NCI-H1417 (cell line): ENCODE measurements around the gene TMSB10.
A peak's percentile ranks its signal among the peaks of the same experiment; 100 is the strongest.
"Not testable (repeated sequence)": the region's sequence is repeated elsewhere in the genome, so short reads cannot be mapped to it uniquely, and the experiment has no call there.

Experiments used
- DNase-seq, 3 experiments: peaks; one replicate each; lab custom pipeline; 2025; lab: John Stamatoyannopoulos, UW

Gene TMSB10

GRCh38 chr2:84905181-84906107 is at the start of gene TMSB10:
Gene TMSB10 (plus strand): TSS chr2:84905656.
- DNase-seq, result peak; percentile 73 to 83 (median 79)

- no peak for DNase-seq
Measured at GRCh38 chr2:84855731-84856130, 49.7 kb upstream of the TMSB10 start.

- no peak for DNase-seq
Measured at GRCh38 chr2:84856787-84857186, 48.7 kb upstream of the TMSB10 start.

- DNase-seq, result no peak
Measured at GRCh38 chr2:84857566-84857965, 47.9 kb upstream of the TMSB10 start.

GRCh38 chr2:84858123-84858522 is 47.3 kb upstream of the TMSB10 start:
- no peak for DNase-seq

GRCh38 chr2:84858937-84859336 is 46.5 kb upstream of the TMSB10 start:
- DNase-seq, result no peak

GRCh38 chr2:84861539-84861938 is 43.9 kb upstream of the TMSB10 start:
- no peak for DNase-seq

- no peak for DNase-seq
Measured at GRCh38 chr2:84862006-84862405, 43.5 kb upstream of the TMSB10 start.

GRCh38 chr2:84865181-84865783 is 40.2 kb upstream of the TMSB10 start:
- DNase-seq, result peak in 1 of 3 experiments; percentile 18

- DNase-seq, result no peak
Measured at GRCh38 chr2:84866122-84866521, 39.3 kb upstream of the TMSB10 start.

GRCh38 chr2:84868327-84868726 is 37.1 kb upstream of the TMSB10 start:
- not testable (repeated sequence) for DNase-seq

- DNase-seq, result no peak
Measured at GRCh38 chr2:84870306-84870705, 35.1 kb upstream of the TMSB10 start.

GRCh38 chr2:84872691-84873090 is 32.8 kb upstream of the TMSB10 start:
- DNase-seq, result not testable (repeated sequence)

GRCh38 chr2:84873350-84873749 is 32.1 kb upstream of the TMSB10 start:
- no peak for DNase-seq

GRCh38 chr2:84874381-84875212 is 30.9 kb upstream of the TMSB10 start:
- no peak for DNase-seq

GRCh38 chr2:84875213-84875560 is 30.3 kb upstream of the TMSB10 start:
- DNase-seq, result no peak

GRCh38 chr2:84875619-84876018 is 29.8 kb upstream of the TMSB10 start:
- not testable (repeated sequence) for DNase-seq

GRCh38 chr2:84876369-84876768 is 29.1 kb upstream of the TMSB10 start:
- no peak for DNase-seq

GRCh38 chr2:84878459-84878858 is 27.0 kb upstream of the TMSB10 start:
- DNase-seq, result no peak

- no peak for DNase-seq
Measured at GRCh38 chr2:84878896-84879583, 26.4 kb upstream of the TMSB10 start.

GRCh38 chr2:84879584-84880394 is 25.7 kb upstream of the TMSB10 start:
- no peak for DNase-seq
